ENCODE results near the gene KCTD15.
A peak's percentile ranks its signal among the peaks of the same experiment; 100 is the strongest.
"Not testable (repeated sequence)": the region's sequence is repeated elsewhere in the genome, so short reads cannot be mapped to it uniquely, and the experiment has no call there.

Gene KCTD15

DNA sequence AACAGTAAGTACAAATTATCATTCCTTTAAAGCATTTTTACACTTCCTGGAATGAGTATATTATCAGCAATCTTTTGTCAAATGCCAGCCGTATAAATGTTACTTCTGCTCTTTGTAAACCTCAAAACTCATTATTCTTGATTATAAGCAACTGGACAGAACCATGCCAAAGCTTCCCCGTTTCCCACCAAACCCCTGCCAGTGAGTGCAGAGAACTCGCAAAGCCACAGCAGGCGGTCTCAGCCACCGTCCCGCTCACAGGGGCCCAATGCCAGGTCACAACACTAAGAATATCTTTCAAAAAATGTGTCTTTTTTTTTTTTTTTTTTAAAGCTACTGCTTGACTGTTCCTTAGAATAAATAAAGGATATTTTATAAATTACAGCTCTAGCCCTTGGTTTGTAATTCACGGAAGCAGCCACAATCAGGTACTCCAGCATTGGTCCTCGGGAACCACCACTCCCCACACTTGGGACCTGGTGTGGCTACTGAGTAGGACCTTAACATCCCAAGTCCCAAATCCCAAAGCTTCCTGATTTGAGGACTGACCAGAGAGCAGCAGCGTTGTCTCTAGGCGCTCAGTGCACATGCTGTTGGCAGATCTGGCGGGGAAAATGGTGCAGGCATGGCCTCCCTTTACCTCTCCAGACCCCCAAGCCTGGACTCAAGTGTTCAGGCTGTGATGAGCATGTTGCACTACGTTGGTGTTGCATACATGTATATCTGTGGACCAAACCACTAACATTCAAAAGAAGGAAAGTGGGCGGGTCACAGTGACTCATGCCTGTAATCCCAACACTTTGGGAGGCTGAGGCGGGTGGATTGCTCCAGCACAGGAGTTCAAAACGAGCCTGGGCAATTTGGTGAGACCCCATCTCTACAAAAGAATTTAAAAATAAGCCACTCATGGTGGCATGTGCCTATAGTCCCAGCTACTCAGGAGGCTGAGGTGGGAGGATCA, 19.0 kb downstream of the KCTD15 start:
- no peak for DNase-seq

DNA sequence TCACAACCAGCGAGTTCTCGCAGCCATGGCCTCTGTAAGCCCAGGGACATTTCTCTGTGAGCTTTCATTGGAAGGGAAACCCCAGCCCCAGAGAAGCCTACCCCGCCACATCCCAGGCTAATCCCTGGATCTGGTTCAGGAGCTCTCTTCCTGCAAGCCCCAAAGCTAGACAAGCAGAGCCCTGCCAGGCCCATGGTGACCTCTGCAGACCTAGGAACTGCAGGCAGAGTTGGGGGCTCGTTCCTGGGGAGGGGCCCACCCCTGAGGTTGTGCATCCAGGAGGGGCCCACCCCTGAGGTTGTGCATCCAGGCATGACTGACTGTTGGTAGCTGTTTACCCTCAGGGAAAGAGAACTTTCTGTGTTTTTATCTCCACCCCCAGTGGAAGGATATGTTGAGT, 21.7 kb downstream of the KCTD15 start:
- DNase-seq, result no peak

DNA sequence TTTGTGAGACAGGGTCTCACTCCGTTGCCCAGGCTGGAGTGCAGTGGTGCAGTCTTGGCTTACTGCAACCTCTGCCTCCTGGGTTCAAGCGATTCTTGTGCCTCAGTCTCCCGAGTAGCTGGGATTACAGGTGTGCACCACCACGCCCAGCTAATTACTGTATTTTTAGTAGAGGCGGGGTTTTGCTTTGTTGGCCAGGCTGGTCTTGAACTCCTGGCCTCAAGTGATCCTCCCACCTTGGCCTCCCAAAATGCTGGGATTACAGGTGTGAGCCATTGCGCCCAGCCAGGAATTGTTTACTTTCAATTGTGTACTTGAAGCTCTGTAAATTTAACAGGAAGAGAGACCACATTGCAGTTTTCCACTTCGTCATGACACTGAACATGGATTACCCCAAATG, 22.4 kb downstream of the KCTD15 start:
- not testable (repeated sequence) for DNase-seq

DNA sequence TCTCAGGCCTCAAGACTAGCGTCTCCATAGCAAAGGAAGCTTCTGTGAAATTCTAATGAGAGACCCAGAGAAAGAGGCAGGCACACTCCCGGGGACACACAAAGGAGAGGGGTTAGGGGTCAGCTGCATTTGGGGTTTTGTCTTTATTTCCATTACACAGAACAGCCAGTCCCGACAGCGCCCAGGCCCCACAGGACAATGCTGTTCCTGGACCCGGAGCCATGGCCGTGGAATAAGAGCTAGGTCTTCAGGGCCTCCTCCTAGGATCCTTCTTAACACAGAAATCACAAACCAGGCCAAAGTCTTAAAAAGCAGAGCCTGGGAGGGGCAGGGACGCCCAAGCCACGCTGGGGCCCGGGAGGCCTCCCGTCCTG, 22.8 kb downstream of the KCTD15 start:
- no peak for DNase-seq

DNA sequence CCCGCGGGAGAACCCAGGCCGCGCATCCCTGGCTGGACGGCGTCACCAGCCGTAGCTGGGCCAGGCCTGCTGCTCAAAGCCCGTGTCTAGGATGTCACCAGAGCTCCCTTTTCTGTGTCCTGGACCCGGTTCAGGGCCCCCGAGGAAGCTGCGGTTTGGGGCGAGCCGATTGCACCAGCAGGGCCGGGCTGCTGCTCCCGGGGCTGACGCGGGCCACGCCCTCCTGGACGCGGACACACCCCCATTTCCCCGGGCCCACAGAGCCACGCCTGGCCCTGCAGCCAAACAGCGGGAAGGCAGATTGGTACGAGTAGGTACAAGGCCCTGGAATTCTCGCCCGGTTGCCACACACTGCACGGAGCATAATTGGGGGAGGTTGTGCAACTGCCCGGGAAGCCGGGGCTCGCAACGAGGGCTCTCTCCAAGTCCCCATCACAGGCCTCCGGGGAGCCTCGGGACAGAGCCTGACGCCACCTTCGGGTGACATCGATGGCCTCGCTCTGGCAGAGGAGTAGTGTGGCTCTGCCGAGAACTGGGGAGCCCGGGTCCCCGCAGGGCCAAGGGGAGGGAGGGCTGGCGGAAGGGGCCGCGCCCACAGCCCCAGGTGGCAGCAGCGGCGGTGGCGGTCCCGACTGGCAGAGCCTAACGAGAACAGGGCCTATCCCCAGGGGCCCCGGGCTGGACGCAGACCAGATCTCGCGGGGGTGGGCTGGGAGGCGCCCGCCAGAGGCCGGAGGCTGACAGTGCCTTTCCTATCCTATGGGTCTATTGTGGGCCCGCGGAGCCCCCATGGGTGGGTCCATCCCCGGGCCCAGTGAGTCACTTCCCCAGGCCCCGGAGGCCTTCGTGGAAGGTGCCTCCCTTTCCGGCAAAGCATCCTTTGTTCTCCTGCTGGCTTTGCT, 23.5 kb downstream of the KCTD15 start:
- peak; percentile 72 for DNase-seq

DNA sequence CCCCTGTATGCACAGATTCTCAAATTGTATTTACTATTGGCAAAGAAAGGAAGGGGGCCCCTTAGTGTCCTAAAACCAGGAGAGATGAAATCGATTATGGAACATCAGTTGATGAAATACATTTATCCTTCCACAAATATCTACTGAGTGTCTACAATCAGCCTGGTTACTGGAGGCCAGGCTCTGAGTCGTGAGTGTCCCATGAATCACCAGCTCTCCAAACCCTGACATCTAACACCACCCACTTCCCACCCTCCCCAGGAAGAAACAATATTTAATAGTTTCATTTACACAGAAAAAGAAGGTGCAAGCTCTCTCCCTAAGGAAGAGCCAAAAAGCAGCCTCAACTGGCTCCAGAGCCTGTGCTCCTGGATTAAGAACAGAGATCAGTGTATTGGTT, 25.2 kb downstream of the KCTD15 start:
- DNase-seq, result no peak

DNA sequence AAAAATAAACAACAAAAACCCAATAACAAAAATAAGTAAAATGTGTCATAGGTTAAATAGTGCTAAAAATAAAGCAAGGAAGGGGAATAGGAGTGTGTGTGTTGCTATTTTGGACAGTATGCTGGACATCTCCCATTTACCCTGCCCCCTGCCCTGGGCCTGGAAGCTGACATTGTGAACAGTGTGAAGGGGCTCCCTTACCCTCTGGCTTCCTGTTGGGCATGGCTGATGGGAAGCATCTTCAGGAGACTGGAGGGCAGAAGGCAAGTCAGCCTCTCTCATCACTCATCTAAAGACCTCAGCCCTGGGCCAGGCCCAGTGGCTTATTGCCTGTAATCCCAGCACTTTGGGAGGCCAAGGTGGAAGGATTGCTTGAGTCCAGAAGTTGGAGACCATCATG, 26.7 kb downstream of the KCTD15 start:
- DNase-seq, result no peak

DNA sequence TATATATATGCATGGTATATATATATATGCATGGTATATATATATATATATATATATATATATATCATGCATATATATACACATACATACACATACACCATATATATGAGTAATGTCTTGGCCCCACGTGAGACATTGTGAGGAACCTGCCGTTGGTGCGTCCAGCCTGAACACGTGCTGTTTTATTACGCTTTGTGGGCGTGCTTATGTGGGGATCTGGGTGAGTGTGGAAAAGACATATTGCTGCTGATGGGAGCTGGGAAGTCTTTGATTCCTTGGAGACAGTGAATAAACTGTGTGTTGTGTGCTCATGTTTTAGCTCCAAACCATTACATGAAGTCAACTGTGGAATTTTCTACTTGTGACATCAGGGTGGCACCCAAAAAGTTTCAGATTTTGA, 28.9 kb downstream of the KCTD15 start:
- DNase-seq, result no peak

DNA sequence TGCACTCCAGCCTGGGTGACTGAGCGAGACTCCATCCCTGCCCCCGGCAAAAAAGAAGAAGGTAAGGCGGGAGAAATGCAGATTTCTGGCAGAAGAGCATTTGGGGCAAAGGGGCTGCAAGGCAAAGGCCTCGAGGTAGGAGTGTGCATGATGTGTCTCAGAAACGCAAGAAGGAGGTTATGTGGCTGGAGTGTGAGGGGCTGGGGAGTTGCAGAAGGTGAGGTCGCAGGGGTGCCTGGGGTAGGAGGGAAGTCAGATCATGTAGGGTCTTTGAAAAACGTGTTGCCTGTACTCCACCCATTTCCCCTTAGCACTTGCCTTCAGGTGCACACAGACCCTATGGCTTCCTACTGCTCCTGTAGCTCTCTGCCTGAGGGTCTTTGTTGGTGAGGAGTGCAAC, 29.9 kb downstream of the KCTD15 start:
- no peak for DNase-seq

DNA sequence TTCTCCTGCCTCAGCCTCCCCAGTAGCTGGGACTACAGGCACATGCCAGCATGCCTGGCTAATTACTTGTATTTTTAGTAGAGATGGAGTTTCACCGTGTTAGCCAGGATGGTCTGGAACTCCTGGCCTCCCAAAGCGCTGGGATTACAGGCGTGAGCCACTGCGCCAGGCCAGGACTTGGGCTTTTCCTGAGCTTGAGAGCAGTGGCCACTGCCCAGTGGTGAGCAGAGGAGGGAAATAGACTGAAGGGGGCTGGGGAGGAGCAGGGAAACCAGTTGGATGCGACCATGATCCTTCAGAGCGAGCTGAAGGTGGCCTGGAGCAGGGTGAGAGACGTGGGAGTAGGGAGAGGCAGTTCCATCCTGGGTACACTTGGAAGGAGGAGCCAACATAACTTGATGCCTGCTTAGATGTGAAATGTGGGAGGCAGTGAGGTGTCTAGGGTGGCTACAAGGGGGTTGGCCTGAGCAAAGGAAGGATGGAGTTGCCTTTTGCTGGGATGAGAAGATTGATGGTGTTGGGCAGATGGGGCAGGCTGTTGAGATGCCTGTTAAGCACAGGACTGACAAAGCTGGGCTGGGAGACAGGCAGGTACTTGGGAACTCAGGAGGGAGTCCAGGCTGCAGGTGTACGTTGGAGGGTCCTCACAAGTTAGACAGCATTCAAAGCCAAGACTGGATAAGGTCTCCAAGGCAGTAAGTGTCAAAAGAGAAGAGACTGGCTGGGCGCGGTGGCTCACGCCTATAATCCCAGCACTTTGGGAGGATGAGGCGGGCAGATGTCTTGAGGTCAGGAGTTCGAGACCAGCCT, 31.8 kb downstream of the KCTD15 start:
- DNase-seq, result no peak

DNA sequence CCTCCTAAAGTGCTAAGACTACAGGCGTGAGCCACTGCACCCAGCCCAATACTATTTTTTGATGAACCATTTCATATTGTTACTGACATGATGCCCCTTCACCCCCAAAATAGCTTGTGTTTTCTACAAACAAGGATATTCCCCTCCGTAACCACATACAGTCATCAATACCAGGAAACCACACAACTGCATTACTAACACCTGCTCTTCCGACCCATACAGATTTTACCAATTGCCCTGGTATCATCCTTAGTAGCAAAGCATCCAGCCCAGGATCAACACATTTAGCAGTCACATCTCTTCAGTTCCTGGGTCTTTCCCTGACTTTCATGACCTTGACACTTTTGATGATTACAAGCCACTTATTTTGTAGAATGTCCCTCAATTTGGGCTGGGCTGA, 33.6 kb downstream of the KCTD15 start:
- DNase-seq, result no peak

DNA sequence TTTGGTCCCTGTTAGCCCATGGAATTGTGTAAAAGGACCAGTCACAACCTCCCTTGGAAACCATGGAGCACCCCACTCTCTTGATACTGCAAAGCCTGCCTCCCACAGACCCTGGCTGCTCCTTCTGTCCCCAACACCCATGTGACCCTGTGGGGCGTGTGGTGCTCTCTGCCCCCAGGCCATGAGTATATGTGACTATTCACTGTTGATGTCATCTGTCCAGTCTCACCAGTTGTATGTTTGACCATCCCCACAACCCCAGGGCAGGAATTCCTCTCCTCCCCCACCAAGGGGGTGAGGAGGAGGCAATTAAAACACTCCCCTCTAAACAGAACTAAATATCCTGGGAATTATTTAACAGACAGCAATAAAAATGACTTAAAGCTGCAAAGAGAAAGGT, 35.2 kb downstream of the KCTD15 start:
- no peak for DNase-seq

DNA sequence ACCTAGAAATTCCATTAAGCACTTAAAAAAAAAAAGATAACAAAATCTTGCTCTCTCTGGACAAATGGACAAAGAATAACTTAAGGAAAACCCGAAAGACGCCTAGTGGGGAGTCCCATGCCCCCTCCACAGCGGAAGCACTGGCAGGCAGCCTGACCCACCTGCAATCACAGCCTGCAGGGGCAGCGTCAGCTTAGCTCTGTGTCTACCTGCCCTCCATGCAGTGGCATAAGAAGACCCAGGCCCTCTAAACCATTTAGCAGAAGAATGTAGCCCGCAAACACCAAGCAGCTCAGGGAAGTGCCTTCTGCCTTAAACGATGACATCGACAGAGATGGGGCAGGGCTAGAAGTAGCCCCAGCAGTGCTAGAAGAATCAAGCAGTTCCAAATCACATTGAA, 36.0 kb downstream of the KCTD15 start:
- DNase-seq, result no peak

DNA sequence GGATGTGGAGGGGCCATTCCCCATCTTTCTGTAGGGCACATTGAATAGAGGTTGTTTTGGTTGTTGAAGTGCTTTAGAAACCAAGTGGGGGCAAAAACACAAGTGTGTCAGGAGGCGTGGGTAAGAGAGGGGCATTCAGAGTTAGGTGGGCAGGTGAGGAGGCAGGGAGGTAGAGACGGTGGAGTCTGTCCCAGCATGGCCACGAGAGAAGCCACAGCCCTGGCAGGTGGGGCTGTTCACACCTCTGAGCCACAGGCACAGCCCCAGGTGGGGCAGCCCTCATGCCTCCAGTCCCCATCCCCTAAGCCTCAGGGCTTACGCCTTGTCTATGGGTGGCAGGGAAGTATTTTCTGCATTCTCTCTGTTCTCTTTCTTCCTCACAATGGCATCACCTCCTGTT, 43.7 kb downstream of the KCTD15 start:
- DNase-seq, result no peak

DNA sequence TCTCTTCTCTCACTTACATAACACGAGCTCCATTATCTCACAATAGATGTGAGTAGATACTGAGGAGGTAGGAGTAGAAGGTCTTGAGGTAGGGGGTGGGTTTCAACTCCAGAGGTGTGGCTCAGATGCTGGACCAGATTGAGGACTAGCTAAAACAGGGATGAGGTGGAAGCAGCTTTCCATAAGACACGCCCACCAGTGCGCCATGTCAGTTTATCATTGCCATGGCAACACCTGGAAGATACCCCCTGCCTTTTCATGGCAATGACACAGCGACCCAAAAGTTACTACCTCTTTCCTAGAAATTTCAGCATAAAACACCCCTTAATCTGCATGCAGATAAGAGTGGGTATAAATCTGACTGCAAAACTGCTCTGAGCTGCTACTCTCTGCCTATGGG, 44.1 kb downstream of the KCTD15 start:
- no peak for DNase-seq

DNA sequence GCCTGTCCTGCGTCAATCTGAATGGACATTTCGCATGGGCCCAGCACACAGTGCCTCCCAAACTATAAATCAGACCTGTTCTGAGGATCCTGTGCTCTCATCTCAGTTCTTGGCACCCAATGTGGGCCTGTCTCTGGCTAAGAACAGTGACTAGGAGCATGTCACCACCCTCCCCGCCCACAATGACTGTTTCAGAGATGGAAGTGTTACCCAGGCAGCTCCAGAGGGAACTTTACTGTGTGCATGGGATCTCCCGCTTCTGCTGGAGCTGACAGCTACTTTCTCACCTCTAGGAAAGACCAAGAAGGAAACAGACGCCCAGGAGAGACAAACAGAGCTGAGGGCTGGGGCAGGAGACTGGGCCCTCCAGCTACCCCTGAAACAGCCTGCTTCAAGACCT, 45.0 kb downstream of the KCTD15 start:
- DNase-seq, result no peak

DNA sequence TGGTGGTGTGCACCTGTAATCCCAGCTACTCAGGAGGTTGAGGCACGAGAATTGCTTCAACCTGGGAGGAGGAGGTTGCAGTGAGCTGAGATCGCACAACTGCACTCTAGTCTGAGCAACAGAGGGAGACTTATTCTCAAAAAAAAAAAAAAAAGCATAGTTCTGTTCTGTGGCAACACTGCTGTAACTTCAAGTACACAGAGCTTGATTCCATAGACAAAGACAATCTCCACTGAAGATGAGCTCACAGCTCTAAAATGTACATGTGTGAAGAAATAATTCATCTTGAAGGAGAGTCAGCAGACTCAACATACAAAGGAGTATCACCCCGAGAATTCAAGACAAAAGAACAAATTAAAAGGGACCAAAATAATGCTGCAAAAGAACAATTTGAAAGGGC, 47.8 kb downstream of the KCTD15 start:
- no peak for DNase-seq

DNA sequence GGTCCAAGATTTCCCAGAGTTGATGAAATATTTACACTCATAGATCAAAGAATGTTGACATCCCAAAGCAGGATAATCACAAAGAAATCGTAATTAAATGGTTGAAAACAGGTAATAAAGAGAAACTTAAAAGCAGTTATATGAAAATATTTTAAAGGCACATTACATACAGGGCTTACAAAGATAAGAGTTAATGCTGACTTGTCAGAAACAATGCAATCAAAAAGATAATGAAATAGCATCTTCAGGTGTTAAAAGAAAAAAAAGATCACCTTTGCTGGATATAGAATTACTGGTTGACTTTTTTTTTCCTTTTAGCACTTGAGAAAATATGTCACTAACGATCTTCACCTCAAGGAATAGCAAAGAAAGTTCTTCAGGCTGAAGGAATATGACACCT, 48.8 kb downstream of the KCTD15 start:
- DNase-seq, result no peak

DNA sequence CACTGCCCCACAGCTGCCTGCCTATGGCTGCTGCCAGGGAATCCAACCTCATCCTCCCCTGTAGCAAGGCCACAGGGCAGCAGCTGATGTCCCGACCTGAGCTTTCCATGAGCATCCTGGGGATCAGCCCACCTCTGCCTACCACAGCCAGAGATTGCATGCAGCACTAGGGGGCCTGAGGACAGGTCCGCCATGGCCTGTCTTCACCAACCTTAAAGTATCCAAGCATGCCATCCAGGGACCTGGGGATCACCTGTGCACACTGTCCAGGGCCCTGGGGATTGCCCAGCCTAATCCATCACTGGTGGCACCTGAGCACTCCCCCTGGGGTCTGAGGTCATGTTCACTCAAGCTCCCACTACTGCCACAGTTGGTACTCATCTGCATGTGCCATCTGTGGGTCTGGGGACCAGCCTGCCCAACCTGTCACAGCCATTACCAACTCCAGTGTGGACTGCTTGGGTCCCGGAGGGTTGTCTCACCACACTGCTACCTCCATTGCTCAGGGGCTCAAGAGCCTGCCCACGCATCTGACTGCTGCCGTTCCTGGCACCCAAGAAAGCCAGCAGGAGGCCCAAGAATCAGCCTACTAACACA, 53.0 kb downstream of the KCTD15 start:
- no peak for DNase-seq

DNA sequence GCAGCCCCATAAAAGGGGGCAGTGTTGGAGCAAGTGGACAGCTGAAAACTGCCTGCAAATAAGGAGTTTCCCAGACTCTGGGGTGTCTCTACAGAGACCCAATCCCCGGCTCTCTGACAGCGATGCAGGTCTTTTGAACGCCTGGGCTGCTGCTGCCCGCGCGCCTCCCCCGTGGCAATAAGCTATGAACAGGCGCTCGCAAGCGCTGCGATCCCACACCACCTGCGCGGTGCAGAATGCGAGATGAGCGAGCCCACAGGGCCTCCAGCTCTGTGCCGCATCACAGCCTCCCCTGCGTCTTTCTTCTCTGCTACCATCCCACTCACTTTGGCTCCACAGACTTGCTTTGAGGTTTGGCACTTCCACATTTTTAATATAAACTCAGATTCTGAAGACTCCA, 62.3 kb downstream of the KCTD15 start:
- DNase-seq, result no peak

DNA sequence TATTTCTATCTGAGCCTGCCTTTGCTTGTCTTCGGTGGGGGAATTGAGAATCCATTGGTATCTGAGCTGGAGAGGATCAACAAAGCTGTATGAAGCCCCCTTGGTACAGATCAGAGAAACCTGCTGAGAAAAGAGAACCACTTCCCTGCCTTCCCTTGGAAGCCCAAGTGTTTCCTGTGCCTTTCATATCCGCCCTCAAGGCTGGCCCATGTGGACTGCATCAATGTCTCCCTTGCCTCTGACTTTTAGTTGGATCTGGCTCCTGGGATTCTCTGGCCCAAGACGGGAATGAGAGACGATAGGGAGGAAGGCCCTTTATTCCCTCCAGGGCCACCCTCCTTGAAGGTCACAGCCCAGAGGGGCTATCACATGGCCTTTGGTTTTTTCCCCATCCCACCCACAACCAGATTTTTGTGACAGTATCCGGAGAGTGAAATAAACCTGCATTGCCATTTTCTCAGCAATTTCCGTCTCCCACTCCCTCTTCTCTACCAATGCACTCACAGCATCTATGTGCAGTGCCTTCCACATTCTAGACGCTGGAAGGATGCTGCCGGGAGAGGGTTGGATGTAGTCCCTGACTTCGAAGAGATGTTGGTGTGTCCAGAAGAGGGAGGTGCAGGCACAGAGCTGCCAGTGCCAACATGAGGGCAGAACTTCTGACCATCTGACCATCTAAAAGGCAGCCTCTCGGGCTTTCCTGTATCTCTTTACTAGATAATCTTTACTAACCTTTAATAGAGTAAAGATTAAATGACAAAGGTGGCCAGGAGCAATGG, 63.8 kb downstream of the KCTD15 start:
- DNase-seq, result no peak

DNA sequence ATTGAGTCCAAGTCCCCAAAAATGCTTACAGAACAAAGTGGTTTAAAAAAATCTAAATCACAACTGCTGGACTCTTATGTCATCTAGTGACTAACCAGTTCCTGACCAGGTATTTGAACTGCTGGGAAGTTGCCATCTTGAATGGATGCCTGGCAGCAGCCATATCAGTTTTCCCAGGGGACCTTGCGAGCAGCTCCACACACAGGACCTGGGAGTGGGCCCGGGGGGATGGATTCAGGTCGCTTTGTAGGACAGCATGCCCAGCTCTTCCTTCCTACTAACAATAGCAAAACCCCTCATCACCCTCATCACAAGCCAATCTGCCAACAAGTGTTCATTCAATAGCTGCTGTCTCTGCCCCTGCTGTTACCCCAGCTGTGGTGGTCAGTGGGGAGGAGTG, 65.3 kb downstream of the KCTD15 start:
- no peak for DNase-seq

Measured in CD4-positive, alpha-beta T cell treated with Interleukin-17A for 4 hours (primary cell).